ENCODE results near the gene MAGOH. TPM values are rescaled to one million over a fixed set of nuclear protein-coding genes. Genes with fewer than 3 reads are reported as not detected.

The MAGOH gene
- total and polyA plus RNA-seq, 2 of the 13 experiments (the other 11 are each of a cell fraction or from before 2014, with no cell fraction given), result 24.1 to 87.0 TPM

DNA sequence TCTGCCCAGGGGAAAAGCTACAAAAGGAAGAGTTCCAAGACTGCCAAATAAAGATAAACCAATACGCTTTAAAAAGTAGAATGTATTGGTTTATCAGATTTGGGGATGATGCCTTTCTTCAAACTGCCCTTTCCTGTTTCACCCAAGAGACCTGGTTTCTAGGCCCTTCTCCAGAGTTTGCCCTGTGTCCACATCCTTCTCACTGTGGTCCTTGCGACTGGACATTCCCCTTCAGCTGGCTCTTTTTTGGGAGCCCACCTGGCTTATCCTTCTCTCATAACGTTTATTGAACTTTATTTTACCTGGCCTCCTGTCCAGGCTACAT lies 17.4 kb downstream of the MAGOH start:
- in situ Hi-C loops (cut with HindIII; ENCODE audit: extremely low pct_ligation_motif_present, low pct_unique_long_range_greater_than_20kb) (no loop called here), intact Hi-C loops (cut with micrococcal nuclease; ENCODE audit: unreplicated experiment) (loop anchor here (1.0 to 2.0 kb wide), 2 partner anchors 17 to 24 kb away; partner anchors contain the start of genes CPT2 and MAGOH)
- TSS peak; percentile 96 for BruUV-seq (replicated peaks)
- peaks cover 25% of the 10 kb centered on the region for H3K4me1 ChIP-seq (ENCODE audit: insufficient read depth, low read length)
- 8% methylated on average over 3 of the region's 3 CpGs for WGBS (ENCODE audit: low lambda C conversion rate)
- H3K79me2 ChIP-seq (ENCODE audit: insufficient read depth, low read length), result peaks cover 9% of the 10 kb centered on the region
- no peaks in the 10 kb centered on the region for H3K9me3 ChIP-seq (ENCODE audit: low read length)
- POLR2A ChIA-PET, result interaction anchor here (0.6 to 1.6 kb wide), 7 partner anchors 9 to 294 kb away, joined by 3 to 5 read pairs (median 3); partner anchors contain the start of genes MAGOH and SCP2
- TF ChIP-seq PHF5A (CRISPR knock-in tag; IDR thresholded peaks at IDR 0.05; ENCODE audit: low read depth, unreplicated experiment) (peak; percentile 6), ZNF17 (CRISPR knock-in tag; IDR thresholded peaks at IDR 0.05) (0 out of 2 replicates have a peak, but pooled peaks have one; percentile 54), REL (CRISPR knock-in tag; conservative IDR thresholded peaks at IDR 0.05) (peak; percentile 55; the same call in 1 of the 2 replicates), ZNF841 (CRISPR knock-in tag; IDR thresholded peaks at IDR 0.05; ENCODE audit: borderline replicate concordance) (no peak), ZFP36L1 (CRISPR knock-in tag; IDR thresholded peaks at IDR 0.05) (peak; percentile 33; the same call in 1 of the 2 replicates)
- TF ChIP-seq, protein P1, sequence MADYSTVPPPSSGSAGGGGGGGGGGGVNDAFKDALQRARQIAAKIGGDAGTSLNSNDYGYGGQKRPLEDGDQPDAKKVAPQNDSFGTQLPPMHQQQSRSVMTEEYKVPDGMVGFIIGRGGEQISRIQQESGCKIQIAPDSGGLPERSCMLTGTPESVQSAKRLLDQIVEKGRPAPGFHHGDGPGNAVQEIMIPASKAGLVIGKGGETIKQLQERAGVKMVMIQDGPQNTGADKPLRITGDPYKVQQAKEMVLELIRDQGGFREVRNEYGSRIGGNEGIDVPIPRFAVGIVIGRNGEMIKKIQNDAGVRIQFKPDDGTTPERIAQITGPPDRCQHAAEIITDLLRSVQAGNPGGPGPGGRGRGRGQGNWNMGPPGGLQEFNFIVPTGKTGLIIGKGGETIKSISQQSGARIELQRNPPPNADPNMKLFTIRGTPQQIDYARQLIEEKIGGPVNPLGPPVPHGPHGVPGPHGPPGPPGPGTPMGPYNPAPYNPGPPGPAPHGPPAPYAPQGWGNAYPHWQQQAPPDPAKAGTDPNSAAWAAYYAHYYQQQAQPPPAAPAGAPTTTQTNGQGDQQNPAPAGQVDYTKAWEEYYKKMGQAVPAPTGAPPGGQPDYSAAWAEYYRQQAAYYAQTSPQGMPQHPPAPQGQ (CRISPR knock-in tag; IDR thresholded peaks at IDR 0.05; ENCODE audit: borderline replicate concordance), result no peak
- peaks cover 5 to 12% of the 10 kb centered on the region in 2 experiments; a peak in 4 of 5 replicates for H3K36me3 ChIP-seq (replicated peaks in 1 of 2; ENCODE audit: control insufficient read depth in 1 of 2, insufficient read depth in 2 of 2, low read length in 2 of 2)
- H3K27me3 ChIP-seq (ENCODE audit: control insufficient read depth in 1 of 2, insufficient read depth in 2 of 2, low read length in 2 of 2), result no peaks in the 10 kb centered on the region
- peak overlapping the region; percentile 93 for H3K9ac ChIP-seq (ENCODE audit: insufficient read depth, low read depth, low read length)
- FAIRE-seq (no peak), ATAC-seq (no peak), DNase-seq (ENCODE audit: low spot score) (no peak)
- peak overlapping the region; percentile 92 for H3K4me2 ChIP-seq (ENCODE audit: low read depth, low read length)
- H4K20me1 ChIP-seq (ENCODE audit: insufficient read depth, low read length), result no peaks in the 10 kb centered on the region
- peak overlapping the region; percentile 86 to 96 (median 95) for H3K4me3 ChIP-seq (replicated peaks in 1 of 3; ENCODE audit: insufficient read depth in 1 of 3, low read depth in 2 of 3, low read length in 3 of 3)
- H3K27ac ChIP-seq (ENCODE audit: extremely low read length, insufficient read depth, low read length), result peak overlapping the region; percentile 90
- CTCF ChIA-PET (ENCODE audit: low intra/inter-chr PET ratio, low total read pairs), result no interaction called here
- no peak overlapping the region for H2AFZ ChIP-seq (ENCODE audit: low read length)

Measured in HepG2 (cell line).